Neural cell (in vitro differentiated cells): ENCODE results near the gene PRKCZ. TPM values are rescaled to one million over a fixed set of nuclear protein-coding genes. Genes with fewer than 3 reads are reported as not detected.

ENCODE experiments used
- H2AFZ ChIP-seq: fragments of 200-600, 300-800 bp; sonication (generic), shearing (Covaris generic); 2 replicates; pipeline ENCODE4 v1.6.0; 2014; ENCODE audit warnings: low read depth, mild to moderate bottlenecking, antibody characterized with exemption, low read length, moderate library complexity
- H3F3A ChIP-seq: fragments of 200-600 bp; shearing (Covaris generic); 2 replicates; pipeline ENCODE4 v1.6.1; 2016; ENCODE audit warnings: mild to moderate bottlenecking, moderate library complexity, mixed read lengths, antibody characterized with exemption, low read length; ENCODE audit not compliant: insufficient read depth, poor library complexity, severe bottlenecking
- H3K27ac ChIP-seq: fragments of 200-600, 300-800 bp; sonication (generic), shearing (Covaris generic); 2 replicates; pipeline ENCODE4 v1.5.1; 2014; ENCODE audit warnings: mild to moderate bottlenecking, low read length, moderate library complexity
- H3K27me3 ChIP-seq: fragments of 300-800, 200-600 bp; sonication (generic), shearing (Covaris generic); 2 replicates; pipeline ENCODE4 v1.6.0; 2014; ENCODE audit warnings: mild to moderate bottlenecking, low read depth, low read length, moderate library complexity; ENCODE audit not compliant: insufficient read depth
- H3K36me3 ChIP-seq: fragments of 300-800, 200-600 bp; sonication (generic), shearing (Covaris generic); 2 replicates; pipeline ENCODE4 v1.5.1; 2014; ENCODE audit warnings: mild to moderate bottlenecking, antibody characterized with exemption, low read length, moderate library complexity; ENCODE audit not compliant: insufficient read depth
- H3K4me2 ChIP-seq: fragments of 300-800, 200-600 bp; sonication (generic), shearing (Covaris generic); 2 replicates; pipeline ENCODE4 v1.6.0; 2014; ENCODE audit warnings: mild to moderate bottlenecking, low read length
- H3K4me3 ChIP-seq: fragments of 300-800, 200-600 bp; sonication (generic), shearing (Covaris generic); 2 replicates; pipeline ENCODE4 v1.5.1; 2014; ENCODE audit warnings: mild to moderate bottlenecking, low read length, moderate library complexity
- H3K79me2 ChIP-seq: fragments of 200-600 bp; shearing (Covaris generic); replicated peaks from 2 replicates; pipeline ENCODE4 v1.6.0; 2014; ENCODE audit warnings: mild to moderate bottlenecking, low read length, moderate library complexity; ENCODE audit not compliant: insufficient read depth
- H3K9ac ChIP-seq: fragments of 300-800, 200-600 bp; sonication (generic), shearing (Covaris generic); 2 replicates; pipeline ENCODE4 v1.6.1; 2016; ENCODE audit warnings: mild to moderate bottlenecking, low read length, mixed read lengths
- H3K9me2 ChIP-seq: fragments of 200-600 bp; shearing (Covaris generic); 2 replicates; pipeline ENCODE4 v1.6.1; 2016; ENCODE audit warnings: mild to moderate bottlenecking, low read length, mixed read lengths; ENCODE audit not compliant: insufficient read depth
- H3K9me3 ChIP-seq: fragments of 200-600, 300-800 bp; sonication (generic), shearing (Covaris generic); 2 replicates; pipeline ENCODE4 v1.6.1; 2016; ENCODE audit warnings: mild to moderate bottlenecking, mixed run types, low read length, moderate library complexity, mixed read lengths
- H4K20me1 ChIP-seq: fragments of 200-600 bp; shearing (Covaris generic); 2 replicates; pipeline ENCODE4 v1.6.1; 2016; ENCODE audit warnings: mild to moderate bottlenecking, mixed run types; ENCODE audit not compliant: insufficient read depth
- EP300 ChIP-seq: fragments of 450-650 bp; conservative IDR thresholded peaks from 2 replicates; pipeline ENCODE4 v1.6.1; 2014; ENCODE audit warnings: antibody characterized with exemption, mild to moderate bottlenecking, moderate library complexity; ENCODE audit not compliant: poor library complexity, severe bottlenecking
- EZH2 ChIP-seq: fragments of 200-600, 300-800 bp; shearing (Covaris generic), sonication (generic); IDR thresholded peaks from 2 replicates; pipeline ENCODE4 v1.6.1; 2014; ENCODE audit warnings: antibody characterized with exemption, low read length, borderline replicate concordance, mild to moderate bottlenecking; ENCODE audit not compliant: insufficient read depth, poor library complexity, severe bottlenecking
- MXI1 ChIP-seq: fragments of 450-650 bp; conservative IDR thresholded peaks from 2 replicates; pipeline ENCODE4 v1.6.1; 2014; ENCODE audit warnings: antibody characterized with exemption, mild to moderate bottlenecking; ENCODE audit not compliant: poor library complexity, severe bottlenecking
- POLR2AphosphoS5 ChIP-seq: IDR thresholded peaks from 2 replicates; pipeline ENCODE4 v1.6.1; 2012
- RAD21 ChIP-seq: fragments of 450-650 bp; conservative IDR thresholded peaks from 2 replicates; pipeline ENCODE4 v1.6.1; 2014; ENCODE audit warnings: antibody characterized with exemption, mild to moderate bottlenecking, moderate library complexity
- SMC3 ChIP-seq: fragments of 450-650 bp; conservative IDR thresholded peaks from 2 replicates; pipeline ENCODE4 v1.6.1; 2014; ENCODE audit warnings: antibody characterized with exemption, mild to moderate bottlenecking, moderate library complexity; ENCODE audit not compliant: poor library complexity
- TAF1 ChIP-seq: IDR thresholded peaks from 2 replicates; pipeline ENCODE4 v1.6.1; 2012; ENCODE audit warnings: low read depth
- polyA plus RNA-seq: library from polyadenylated mRNA; depleted of rRNA; stranded (reverse); fragments of >200 nt; gene quantifications from 2 replicates; pipeline ENCODE4 v1.2.3, GENCODE V29; 2014
- TF ChIP-seq, protein P1 (sequence below): IDR thresholded peaks from 2 replicates; pipeline ENCODE4 v1.6.1; 2012; ENCODE audit warnings: borderline replicate concordance
- TF ChIP-seq, protein P2 (sequence below): fragments of 450-650 bp; IDR thresholded peaks from 2 replicates; pipeline ENCODE4 v1.5.1; 2014; ENCODE audit warnings: antibody characterized with exemption, mild to moderate bottlenecking, moderate library complexity; ENCODE audit not compliant: poor library complexity, severe bottlenecking

PRKCZ gene
- polyA plus RNA-seq, 1 donor from 2014 or later = 54.9 TPM

DNA sequence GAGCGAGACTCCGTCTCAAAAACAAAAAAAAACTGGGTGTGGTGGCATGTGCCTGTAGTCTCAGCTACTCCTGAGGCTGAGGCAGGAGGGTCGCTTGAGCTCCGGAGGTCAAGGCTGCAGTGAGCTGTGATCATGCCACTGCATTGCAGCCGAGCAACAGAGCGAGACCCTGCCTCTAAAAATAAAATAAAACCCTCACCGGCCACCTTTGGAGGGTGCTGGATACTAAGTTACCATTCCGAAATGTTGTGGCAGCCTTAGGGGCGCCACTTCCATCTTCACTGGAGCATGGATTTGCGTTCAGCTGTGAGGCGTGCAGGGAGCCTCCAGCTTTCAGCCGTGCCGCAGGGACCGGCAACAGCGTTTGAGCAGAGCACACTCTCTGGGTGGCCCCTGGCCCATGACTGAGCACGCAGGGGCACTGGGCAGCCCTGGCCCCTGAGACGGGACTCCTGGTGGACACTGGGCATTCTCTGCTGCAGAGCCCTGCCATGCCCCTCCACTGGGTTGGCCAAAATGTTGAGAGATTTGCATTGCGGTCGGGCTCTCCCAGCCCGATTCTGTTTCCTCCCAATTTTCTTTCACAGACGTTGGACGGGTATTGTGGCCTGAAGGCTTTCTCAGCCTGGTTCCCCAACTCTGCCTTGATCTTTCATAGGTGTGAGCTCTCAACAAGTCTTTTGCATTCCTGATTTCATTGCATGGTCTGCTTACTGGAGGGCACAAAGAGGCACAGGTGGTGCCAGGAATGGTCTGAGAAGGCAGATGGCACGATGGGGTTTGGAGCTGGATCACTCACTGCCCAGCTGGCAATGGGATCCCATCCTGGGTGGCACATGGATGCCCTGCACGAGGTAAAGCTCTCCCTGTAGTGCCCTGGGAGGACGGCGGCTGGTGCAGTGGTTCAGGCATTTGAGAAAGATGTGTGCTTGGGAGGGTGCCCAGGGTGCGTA lies 40.8 kb upstream of the PRKCZ start:
- no peaks in the 10 kb centered on the region for H3K9me3 ChIP-seq
- H3K4me3 ChIP-seq = no peak overlapping the region
- H4K20me1 ChIP-seq = no peaks in the 10 kb centered on the region
- H3K27ac ChIP-seq = no peak overlapping the region
- TF ChIP-seq RAD21 = no peak
- H3K79me2 ChIP-seq = no peaks in the 10 kb centered on the region
- no peaks in the 10 kb centered on the region for H3K36me3 ChIP-seq
- no peak overlapping the region for H3K9ac ChIP-seq
- no peak overlapping the region for H2AFZ ChIP-seq
- H3K27me3 ChIP-seq = no peaks in the 10 kb centered on the region
- H3F3A ChIP-seq = no peaks in the 10 kb centered on the region
- no peaks in the 10 kb centered on the region for H3K9me2 ChIP-seq
- H3K4me2 ChIP-seq = no peak overlapping the region

DNA sequence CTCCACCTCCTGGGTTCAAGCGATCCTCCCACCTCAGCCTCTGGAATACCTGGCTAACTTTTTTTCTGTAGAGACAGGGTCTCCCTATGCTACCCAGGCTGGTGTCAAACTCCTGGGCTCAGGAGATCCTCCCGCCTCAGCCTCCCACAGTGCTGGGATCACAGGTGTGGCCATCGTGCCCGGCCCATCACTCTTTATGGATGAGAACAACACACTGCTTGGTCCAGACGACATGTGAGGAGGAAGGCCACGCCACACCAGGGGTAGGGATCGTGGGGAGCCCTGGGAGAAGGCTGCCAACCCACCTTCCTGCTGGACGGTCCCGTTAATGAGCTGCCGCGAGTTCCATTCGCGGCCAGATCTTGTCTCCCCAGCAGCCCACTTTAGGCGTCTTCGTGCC lies 36.0 kb upstream of the PRKCZ start:
- no peak overlapping the region for H2AFZ ChIP-seq
- H3K9ac ChIP-seq = no peak overlapping the region
- no peak overlapping the region for H3K4me2 ChIP-seq
- no peaks in the 10 kb centered on the region for H3K36me3 ChIP-seq
- no peaks in the 10 kb centered on the region for H3F3A ChIP-seq
- no peak overlapping the region for H3K4me3 ChIP-seq
- H3K9me3 ChIP-seq = no peaks in the 10 kb centered on the region
- no peaks in the 10 kb centered on the region for H3K79me2 ChIP-seq
- H3K27me3 ChIP-seq = peaks cover 6% of the 10 kb centered on the region
- no peaks in the 10 kb centered on the region for H4K20me1 ChIP-seq
- no peak for TF ChIP-seq EZH2
- no peak for TF ChIP-seq POLR2AphosphoS5
- TF ChIP-seq, protein P1, sequence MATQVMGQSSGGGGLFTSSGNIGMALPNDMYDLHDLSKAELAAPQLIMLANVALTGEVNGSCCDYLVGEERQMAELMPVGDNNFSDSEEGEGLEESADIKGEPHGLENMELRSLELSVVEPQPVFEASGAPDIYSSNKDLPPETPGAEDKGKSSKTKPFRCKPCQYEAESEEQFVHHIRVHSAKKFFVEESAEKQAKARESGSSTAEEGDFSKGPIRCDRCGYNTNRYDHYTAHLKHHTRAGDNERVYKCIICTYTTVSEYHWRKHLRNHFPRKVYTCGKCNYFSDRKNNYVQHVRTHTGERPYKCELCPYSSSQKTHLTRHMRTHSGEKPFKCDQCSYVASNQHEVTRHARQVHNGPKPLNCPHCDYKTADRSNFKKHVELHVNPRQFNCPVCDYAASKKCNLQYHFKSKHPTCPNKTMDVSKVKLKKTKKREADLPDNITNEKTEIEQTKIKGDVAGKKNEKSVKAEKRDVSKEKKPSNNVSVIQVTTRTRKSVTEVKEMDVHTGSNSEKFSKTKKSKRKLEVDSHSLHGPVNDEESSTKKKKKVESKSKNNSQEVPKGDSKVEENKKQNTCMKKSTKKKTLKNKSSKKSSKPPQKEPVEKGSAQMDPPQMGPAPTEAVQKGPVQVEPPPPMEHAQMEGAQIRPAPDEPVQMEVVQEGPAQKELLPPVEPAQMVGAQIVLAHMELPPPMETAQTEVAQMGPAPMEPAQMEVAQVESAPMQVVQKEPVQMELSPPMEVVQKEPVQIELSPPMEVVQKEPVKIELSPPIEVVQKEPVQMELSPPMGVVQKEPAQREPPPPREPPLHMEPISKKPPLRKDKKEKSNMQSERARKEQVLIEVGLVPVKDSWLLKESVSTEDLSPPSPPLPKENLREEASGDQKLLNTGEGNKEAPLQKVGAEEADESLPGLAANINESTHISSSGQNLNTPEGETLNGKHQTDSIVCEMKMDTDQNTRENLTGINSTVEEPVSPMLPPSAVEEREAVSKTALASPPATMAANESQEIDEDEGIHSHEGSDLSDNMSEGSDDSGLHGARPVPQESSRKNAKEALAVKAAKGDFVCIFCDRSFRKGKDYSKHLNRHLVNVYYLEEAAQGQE = no peak
- TF ChIP-seq, protein P2, sequence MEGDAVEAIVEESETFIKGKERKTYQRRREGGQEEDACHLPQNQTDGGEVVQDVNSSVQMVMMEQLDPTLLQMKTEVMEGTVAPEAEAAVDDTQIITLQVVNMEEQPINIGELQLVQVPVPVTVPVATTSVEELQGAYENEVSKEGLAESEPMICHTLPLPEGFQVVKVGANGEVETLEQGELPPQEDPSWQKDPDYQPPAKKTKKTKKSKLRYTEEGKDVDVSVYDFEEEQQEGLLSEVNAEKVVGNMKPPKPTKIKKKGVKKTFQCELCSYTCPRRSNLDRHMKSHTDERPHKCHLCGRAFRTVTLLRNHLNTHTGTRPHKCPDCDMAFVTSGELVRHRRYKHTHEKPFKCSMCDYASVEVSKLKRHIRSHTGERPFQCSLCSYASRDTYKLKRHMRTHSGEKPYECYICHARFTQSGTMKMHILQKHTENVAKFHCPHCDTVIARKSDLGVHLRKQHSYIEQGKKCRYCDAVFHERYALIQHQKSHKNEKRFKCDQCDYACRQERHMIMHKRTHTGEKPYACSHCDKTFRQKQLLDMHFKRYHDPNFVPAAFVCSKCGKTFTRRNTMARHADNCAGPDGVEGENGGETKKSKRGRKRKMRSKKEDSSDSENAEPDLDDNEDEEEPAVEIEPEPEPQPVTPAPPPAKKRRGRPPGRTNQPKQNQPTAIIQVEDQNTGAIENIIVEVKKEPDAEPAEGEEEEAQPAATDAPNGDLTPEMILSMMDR = no peak
- TF ChIP-seq MXI1 = no peak
- no peak for TF ChIP-seq EP300
- TF ChIP-seq RAD21 = no peak
- TF ChIP-seq TAF1 = no peak
- TF ChIP-seq SMC3 = no peak
- H3K27ac ChIP-seq = no peak overlapping the region
- no peaks in the 10 kb centered on the region for H3K9me2 ChIP-seq
